ENCODE measurements around the gene MVB12B.

Gene MVB12B

GRCh38 chr9:126304207-126304970 is 22.2 kb upstream of the MVB12B start:
- no peak for DNase-seq

GRCh38 chr9:126304971-126305320 is 21.7 kb upstream of the MVB12B start:
- DNase-seq, result no peak

GRCh38 chr9:126306071-126306647 is 20.5 kb upstream of the MVB12B start:
- no peak for DNase-seq

GRCh38 chr9:126307322-126308061 is 19.1 kb upstream of the MVB12B start:
- no peak for DNase-seq

GRCh38 chr9:126309427-126310189 is 17.0 kb upstream of the MVB12B start:
- no peak for DNase-seq

GRCh38 chr9:126312584-126313551 is 13.8 kb upstream of the MVB12B start:
- no peak for DNase-seq

- DNase-seq, result no peak
Observed at GRCh38 chr9:126316085-126316655, 10.5 kb upstream of the MVB12B start.

GRCh38 chr9:126317513-126317912 is 9.1 kb upstream of the MVB12B start:
- peak; percentile 31 for DNase-seq

- DNase-seq, result no peak
Observed at GRCh38 chr9:126318858-126319257, 7.8 kb upstream of the MVB12B start.

GRCh38 chr9:126319671-126320070 is 7.0 kb upstream of the MVB12B start:
- DNase-seq, result no peak

- no peak for DNase-seq
Observed at GRCh38 chr9:126320158-126320922, 6.3 kb upstream of the MVB12B start.

- DNase-seq, result no peak
Observed at GRCh38 chr9:126321742-126322141, 4.9 kb upstream of the MVB12B start.

- DNase-seq, result no peak
Observed at GRCh38 chr9:126325821-126326220, 808 bp upstream of the MVB12B start.

GRCh38 chr9:126327006-126327713 is 531 bp downstream of the MVB12B start:
- no peak for DNase-seq

GRCh38 chr9:126327714-126328185 is 1.1 kb downstream of the MVB12B start:
- no peak for DNase-seq

- DNase-seq, result no peak
Observed at GRCh38 chr9:126328407-126328806, 1.8 kb downstream of the MVB12B start.

GRCh38 chr9:126329476-126330275 is 3.0 kb downstream of the MVB12B start:
- DNase-seq, result no peak

GRCh38 chr9:126330536-126330935 is 3.9 kb downstream of the MVB12B start:
- DNase-seq, result no peak

Data from RPMI8226 (cell line).